Measurements from ENCODE around the gene AUTS2. TPM values are rescaled to one million over a fixed set of nuclear protein-coding genes. Genes with fewer than 3 reads are reported as not detected.
A peak's percentile ranks its signal among the peaks of the same experiment; 100 is the strongest.

Gene AUTS2
- total RNA-seq, 1 experiment from 2014 or later: 256 TPM

DNA sequence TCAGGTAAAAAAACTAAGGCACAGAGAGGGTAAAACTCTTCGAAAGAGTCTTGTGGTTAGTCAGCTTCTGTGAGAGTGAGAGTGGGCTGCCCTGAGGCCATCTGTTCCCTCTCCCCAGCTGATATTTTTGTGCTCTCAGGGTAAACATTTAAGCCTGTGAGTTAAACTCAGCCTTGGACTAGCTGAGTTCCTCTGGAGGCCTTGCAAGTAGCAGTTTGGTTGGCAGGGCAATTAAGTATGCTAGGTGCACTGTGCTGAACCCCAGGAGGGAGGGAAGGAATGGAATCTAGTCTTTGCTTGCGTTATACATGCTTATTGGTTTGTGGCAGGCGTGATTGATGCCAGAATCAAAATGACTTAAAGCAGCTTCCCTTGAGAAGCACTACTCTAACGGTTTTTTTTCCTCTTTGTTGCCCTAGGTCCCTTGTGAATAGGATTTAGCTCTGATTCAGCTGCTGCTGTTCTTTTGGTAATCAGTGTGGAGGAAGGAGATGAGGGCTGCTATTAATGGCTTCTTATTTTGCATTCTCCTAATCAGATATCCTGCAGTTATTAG, 140.2 kb downstream of the AUTS2 start:
- no peak overlapping the region for H3K4me3 Mint-ChIP-seq
- Histone ChIP-seq H3K14ac (ENCODE audit: insufficient read depth, low read length) (no peak overlapping the region), H3K79me1 (ENCODE audit: insufficient read depth, low read depth, low read length, poor library complexity, severe bottlenecking) (no peaks in the 10 kb centered on the region), H2BK5ac (ENCODE audit: insufficient read length, low read length) (no peak overlapping the region), H3K4ac (ENCODE audit: low read depth, low read length) (no peak overlapping the region), H2AFZ (ENCODE audit: low read length) (no peak overlapping the region), H2BK20ac (ENCODE audit: low read depth, low read length, poor library complexity, severe bottlenecking) (no peak overlapping the region), H3K23ac (ENCODE audit: insufficient read length, low read depth, low read length) (no peak overlapping the region), H3K27me3 (ENCODE audit: insufficient read depth, low read length) (no peaks in the 10 kb centered on the region), H3K56ac (ENCODE audit: insufficient read length, low read depth, low read length) (no peak overlapping the region), H3K27ac (ENCODE audit: insufficient read length, low read depth, low read length) (no peak overlapping the region), H3K23me2 (ENCODE audit: insufficient read length, low read depth, low read length, poor library complexity, severe bottlenecking) (no peaks in the 10 kb centered on the region), H3T11ph (ENCODE audit: low read length) (no peak overlapping the region), H2BK12ac (ENCODE audit: insufficient read length, low read depth, low read length) (no peak overlapping the region), H3K79me2 (ENCODE audit: insufficient read depth, low read length) (no peaks in the 10 kb centered on the region), H2BK120ac (ENCODE audit: low read depth, low read length, poor library complexity, severe bottlenecking) (no peak overlapping the region), H3K9me3 (ENCODE audit: control insufficient read depth, low read depth, low read length) (no peaks in the 10 kb centered on the region), H3K9ac (ENCODE audit: extremely low read depth, insufficient read length, low read length) (no peak overlapping the region), H4K20me1 (ENCODE audit: control insufficient read depth, insufficient read depth, insufficient read length) (no peaks in the 10 kb centered on the region), H4K5ac (ENCODE audit: insufficient read length, low read depth, low read length) (no peak overlapping the region), H3K4me2 (ENCODE audit: insufficient read depth, insufficient read length, low read length) (no peak overlapping the region), H4K91ac (ENCODE audit: insufficient read length, low read depth, low read length) (no peak overlapping the region), H4K8ac (replicated peaks; ENCODE audit: insufficient read length, low read depth, low read length) (no peak overlapping the region), H3K4me1 (ENCODE audit: insufficient read depth, low read length) (peaks cover 8% of the 10 kb centered on the region; the same call in 1 of the 2 replicates), H2AK5ac (ENCODE audit: insufficient read length, low read length) (no peak overlapping the region), H2BK15ac (ENCODE audit: low read depth, low read length) (no peak overlapping the region), H3K18ac (ENCODE audit: insufficient read length, low read depth, low read length) (no peak overlapping the region)
- no peaks in the 10 kb centered on the region for H3K36me3 Mint-ChIP-seq (ENCODE audit: insufficient read depth in 1 of 3, low read depth in 3 of 3)
- DNase-seq: no peak
- H3K27me3 Mint-ChIP-seq (ENCODE audit: low read depth): no peaks in the 10 kb centered on the region; the same call in 1 of the 2 replicates
- TF ChIP-seq, protein P1, sequence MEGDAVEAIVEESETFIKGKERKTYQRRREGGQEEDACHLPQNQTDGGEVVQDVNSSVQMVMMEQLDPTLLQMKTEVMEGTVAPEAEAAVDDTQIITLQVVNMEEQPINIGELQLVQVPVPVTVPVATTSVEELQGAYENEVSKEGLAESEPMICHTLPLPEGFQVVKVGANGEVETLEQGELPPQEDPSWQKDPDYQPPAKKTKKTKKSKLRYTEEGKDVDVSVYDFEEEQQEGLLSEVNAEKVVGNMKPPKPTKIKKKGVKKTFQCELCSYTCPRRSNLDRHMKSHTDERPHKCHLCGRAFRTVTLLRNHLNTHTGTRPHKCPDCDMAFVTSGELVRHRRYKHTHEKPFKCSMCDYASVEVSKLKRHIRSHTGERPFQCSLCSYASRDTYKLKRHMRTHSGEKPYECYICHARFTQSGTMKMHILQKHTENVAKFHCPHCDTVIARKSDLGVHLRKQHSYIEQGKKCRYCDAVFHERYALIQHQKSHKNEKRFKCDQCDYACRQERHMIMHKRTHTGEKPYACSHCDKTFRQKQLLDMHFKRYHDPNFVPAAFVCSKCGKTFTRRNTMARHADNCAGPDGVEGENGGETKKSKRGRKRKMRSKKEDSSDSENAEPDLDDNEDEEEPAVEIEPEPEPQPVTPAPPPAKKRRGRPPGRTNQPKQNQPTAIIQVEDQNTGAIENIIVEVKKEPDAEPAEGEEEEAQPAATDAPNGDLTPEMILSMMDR (conservative IDR thresholded peaks at IDR 0.05): no peak
- H3K27ac Mint-ChIP-seq: peak overlapping the region; percentile 9 to 66 (median 40); a peak in 3 of 7 replicates
- H3K4me1 Mint-ChIP-seq: peaks cover 38 to 45% of the 10 kb centered on the region in 2 experiments
- no peaks in the 10 kb centered on the region for H3K9me3 Mint-ChIP-seq
- WGBS (ENCODE audit: extremely low coverage, insufficient read length, low lambda C conversion rate): no CpG with 5 or more reads among the region's 4 CpGs

Data from H9 (cell line).